Left lung (tissue), 14 donors: ENCODE data around the gene SUPV3L1. TPM values are rescaled to one million over a fixed set of nuclear protein-coding genes. Genes with fewer than 3 reads are reported as not detected.
"Not testable (repeated sequence)": the region's sequence is repeated elsewhere in the genome, so short reads cannot be mapped to it uniquely, and the experiment has no call there.

Experiments
- ATAC-seq: fragments of 200-7000 bp; cut with Tn5 transposase; one replicate; pipeline ENCODE4 v1.9.1; 2020; ENCODE audit warnings: moderate library complexity
- DNase-seq, 4 donors: peaks; one replicate each; pipeline ENCODE4 v3.0.0-alpha.2; 2013 to 2020
- H3K27ac ChIP-seq, 2 donors: fragments of 200-600 bp; sonication (generic) in 1 of 2; one replicate each; pipeline versions ENCODE4 v1.5.0 to v1.8.0; 2020 to 2021
- H3K27me3 ChIP-seq, 2 donors: fragments of 200-600 bp; sonication (generic) in 1 of 2; one replicate each; pipeline versions ENCODE4 v1.5.0 to v1.8.0; 2020 to 2021
- H3K36me3 ChIP-seq, 2 donors: fragments of 200-600 bp; sonication (generic) in 1 of 2; one replicate each; pipeline versions ENCODE4 v1.5.0 to v1.8.0; 2020 to 2021
- H3K4me1 ChIP-seq, 2 donors: fragments of 200-600 bp; one replicate each; pipeline ENCODE4 v1.8.0; 2021
- H3K4me3 ChIP-seq, 2 donors: fragments of 200-600 bp; sonication (generic) in 1 of 2; one replicate each; pipeline versions ENCODE4 v1.5.0 to v1.8.0; 2020 to 2021; ENCODE audit warnings: mild to moderate bottlenecking in 1 of 2
- H3K9me3 ChIP-seq, 2 donors: fragments of 200-600 bp; sonication (generic) in 1 of 2; one replicate each; pipeline versions ENCODE4 v1.5.0 to v1.8.0; 2020 to 2021
- CTCF ChIP-seq, 2 donors: fragments of 200-600 bp; sonication (generic) in 1 of 2; IDR thresholded peaks; one replicate each; pipeline versions ENCODE4 v1.5.0 to v1.8.0; 2021; ENCODE audit warnings: antibody characterized with exemption in 2 of 2
- intact Hi-C, 2 donors: fragments of 100-400 bp; cut with DNase I; formaldehyde crosslinking; loops; one replicate each; pipeline versions ENCODE4 v1.11.2 to v1.14.2; 2022
- long read RNA-seq, 12 donors: library from polyadenylated mRNA in 2 of 12; unstranded in 2 of 12; transcript quantifications; one replicate each; pipeline ENCODE4 v2.0.0 and lab custom pipeline, GENCODE V29; 2019 to 2026
- polyA plus RNA-seq, 6 donors: library from polyadenylated mRNA; unstranded; fragments of 120-200 nt; gene quantifications; one replicate each; pipeline ENCODE4 v1.2.1, GENCODE V29; 2013; ENCODE audit not compliant: insufficient read length in 6 of 6
- total RNA-seq, 2 donors: library from RNA; stranded (reverse); fragmentation: NEBNext Ultra II Directional; extraction: Animal tissue kit (Norgen Biotek cat#: 25700); gene quantifications; one replicate each; pipeline ENCODE4 v1.2.1, GENCODE V29; 2021
- donor health status: DM: no; HTN: yes; CAD: no.
- donor health status: DM: no; HTN: no; CAD: no.

The SUPV3L1 gene
- total RNA-seq (10 to 100 TPM; 15.8 to 22.3 TPM), polyA plus RNA-seq (10 to 100 TPM; 38.2 to 47.6 (median 41.6) TPM)
- long read RNA-seq, donor 1, transcript SUPV3L1-201 (15 exons, 2,484 nt): major isoform, 6 of 8 reads
- long read RNA-seq, donor 1, partial matches to known transcripts: 0 of 8 reads
- long read RNA-seq, donor 1, other reads (novel, unspliced or antisense): 0 of 8 reads
- long read RNA-seq, donor 2, partial matches to known transcripts: 0 of 4 reads
- long read RNA-seq, donor 2, other reads (novel, unspliced or antisense): 0 of 4 reads
- long read RNA-seq, donor 3, partial matches to known transcripts: 0 of 4 reads
- long read RNA-seq, donor 3, other reads (novel, unspliced or antisense): 0 of 4 reads
- long read RNA-seq, donor 4, transcript SUPV3L1-201 (15 exons, 2,484 nt): major isoform, 5 of 7 reads
- long read RNA-seq, donor 4, partial matches to known transcripts: 1 of 7 reads
- long read RNA-seq, donor 4, other reads (novel, unspliced or antisense): 1 of 7 reads
- long read RNA-seq, donor 5, partial matches to known transcripts: 0 of 2 reads
- long read RNA-seq, donor 5, other reads (novel, unspliced or antisense): 0 of 2 reads
- long read RNA-seq, donor 6, partial matches to known transcripts: 0 of 2 reads
- long read RNA-seq, donor 6, other reads (novel, unspliced or antisense): 0 of 2 reads
- long read RNA-seq, donor 7, partial matches to known transcripts: 0 of 1 reads
- long read RNA-seq, donor 7, other reads (novel, unspliced or antisense): 0 of 1 reads
- long read RNA-seq, donor 8, partial matches to known transcripts: 0 of 1 reads
- long read RNA-seq, donor 8, other reads (novel, unspliced or antisense): 0 of 1 reads
- long read RNA-seq, donor 9: 0 reads
- long read RNA-seq, donor 10, partial matches to known transcripts: 2 of 4 reads
- long read RNA-seq, donor 10, other reads (novel, unspliced or antisense): 1 of 4 reads
- long read RNA-seq, donor 11, partial matches to known transcripts: 0 of 5 reads
- long read RNA-seq, donor 11, other reads (novel, unspliced or antisense): 0 of 5 reads
- long read RNA-seq, donor 12, partial matches to known transcripts: 0 of 7 reads
- long read RNA-seq, donor 12, other reads (novel, unspliced or antisense): 0 of 7 reads

DNA sequence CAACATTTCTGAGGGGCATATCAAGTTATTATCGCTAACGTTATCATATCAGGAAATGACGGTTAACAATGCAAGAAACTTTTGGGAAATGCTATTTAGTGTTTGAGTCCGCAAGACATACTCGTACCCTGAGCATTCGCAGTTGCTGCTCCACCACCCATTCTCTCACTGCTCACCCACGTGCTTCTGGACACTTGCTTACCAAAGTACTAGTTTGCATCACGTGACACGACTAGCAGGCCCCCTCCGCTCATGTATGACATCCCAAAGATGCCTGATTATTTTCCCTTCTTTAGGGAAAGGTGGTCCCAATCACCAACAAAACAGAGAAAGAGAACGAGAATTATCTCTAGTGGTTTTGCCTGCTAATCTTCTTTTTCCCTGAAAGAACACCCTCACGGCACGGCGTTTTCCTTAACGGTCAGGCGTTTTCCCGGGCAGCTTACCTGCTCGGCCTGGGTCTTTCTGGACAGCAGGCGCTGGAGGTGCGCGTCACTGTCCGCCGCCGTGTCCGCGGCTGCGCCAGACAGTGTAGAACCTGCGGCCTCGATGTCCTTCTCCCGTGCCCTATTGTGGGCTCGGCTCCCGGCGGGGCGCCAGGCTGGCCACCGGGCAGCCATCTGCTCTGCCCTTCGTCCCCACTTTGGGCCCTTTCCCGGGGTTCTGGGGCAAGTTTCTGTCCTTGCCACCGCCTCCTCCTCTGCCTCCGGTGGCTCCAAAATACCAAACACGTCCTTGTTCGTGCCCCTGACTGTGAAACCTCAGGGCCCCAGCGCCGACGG, at the start of gene SUPV3L1:
SUPV3L1 (plus strand) TSS at position 492 of the 782 bp plus-strand sequence; CDS start at position 550, 58 bp downstream.
- intact Hi-C loops: no loop called here

DNA sequence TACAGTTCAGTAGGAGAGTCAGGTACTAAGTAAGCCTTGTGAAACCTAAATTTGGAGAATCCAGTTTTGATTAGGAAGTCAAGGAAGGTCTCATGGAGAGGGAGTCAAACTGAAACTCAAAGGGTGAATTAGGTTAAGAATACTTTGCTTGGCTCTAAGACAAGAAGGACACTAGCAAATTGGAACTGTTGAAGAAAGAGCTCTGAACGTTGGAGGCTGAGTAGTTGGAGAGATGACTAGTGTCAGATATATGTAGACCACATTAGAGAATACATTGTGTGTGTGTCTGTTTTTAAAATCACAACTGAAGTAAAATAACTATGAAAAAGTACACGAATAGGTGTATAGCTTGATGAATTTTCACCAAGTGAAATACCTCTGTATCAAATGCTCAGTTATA, 49.8 kb upstream of the SUPV3L1 start:
- peaks cover 0 to 49% of the 10 kb centered on the region in 2 donors for H3K4me1 ChIP-seq
- no peak overlapping the region for H3K4me3 ChIP-seq
- peaks cover 0 to 23% of the 10 kb centered on the region in 2 donors for H3K36me3 ChIP-seq
- no peaks in the 10 kb centered on the region for H3K27me3 ChIP-seq
- H3K27ac ChIP-seq: no peak overlapping the region
- no peaks in the 10 kb centered on the region for H3K9me3 ChIP-seq
- no peak for DNase-seq
- TF ChIP-seq CTCF (IDR thresholded peaks at IDR 0.05): no peak
- intact Hi-C loops: no loop called here
- no peak for ATAC-seq

More for the DNA sequence above, at the start of gene SUPV3L1:
- Histone ChIP-seq H3K4me1 (peaks cover 9 to 29% of the 10 kb centered on the region in 2 donors), H3K27ac (peak within 1 kb of the TSS; percentile 83 to 93), H3K9me3 (no peaks in the 10 kb centered on the region), H3K36me3 (peaks cover 0 to 9% of the 10 kb centered on the region in 2 donors), H3K4me3 (peak within 1 kb of the TSS; percentile 82 to 92), H3K27me3 (no peaks in the 10 kb centered on the region)
- no peak for TF ChIP-seq CTCF (IDR thresholded peaks at IDR 0.05)
- ATAC-seq (peak; percentile 98), DNase-seq (peak; percentile 93 to 96 (median 95))

DNA sequence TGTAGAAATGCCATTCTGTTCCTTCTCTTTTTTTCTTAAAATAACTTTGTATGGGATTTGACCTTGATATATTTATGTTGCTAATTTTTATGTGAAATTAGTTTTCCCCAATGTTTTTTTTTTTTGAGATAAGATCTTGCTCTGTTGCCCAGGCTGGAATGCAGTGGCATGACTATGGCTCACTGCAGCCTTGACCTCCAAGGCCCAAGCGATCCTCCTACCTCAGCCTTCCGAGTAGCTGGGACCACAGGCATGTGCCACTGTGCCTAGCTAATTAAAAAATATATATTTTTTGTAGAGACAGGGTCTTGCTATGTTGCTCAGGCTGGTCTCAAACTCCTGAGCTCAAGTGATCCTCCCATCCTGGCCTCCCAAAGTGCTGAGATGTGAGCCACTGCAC, 40.1 kb upstream of the SUPV3L1 start:
- no peaks in the 10 kb centered on the region for H3K27me3 ChIP-seq
- peaks cover 0 to 35% of the 10 kb centered on the region in 2 donors for H3K36me3 ChIP-seq
- no peak for TF ChIP-seq CTCF (IDR thresholded peaks at IDR 0.05)
- DNase-seq (no peak), ATAC-seq (no peak)
- H3K27ac ChIP-seq: no peak overlapping the region
- intact Hi-C loops: no loop called here
- peaks cover 0 to 11% of the 10 kb centered on the region in 2 donors for H3K4me1 ChIP-seq
- H3K9me3 ChIP-seq: no peaks in the 10 kb centered on the region
- no peak overlapping the region for H3K4me3 ChIP-seq

DNA sequence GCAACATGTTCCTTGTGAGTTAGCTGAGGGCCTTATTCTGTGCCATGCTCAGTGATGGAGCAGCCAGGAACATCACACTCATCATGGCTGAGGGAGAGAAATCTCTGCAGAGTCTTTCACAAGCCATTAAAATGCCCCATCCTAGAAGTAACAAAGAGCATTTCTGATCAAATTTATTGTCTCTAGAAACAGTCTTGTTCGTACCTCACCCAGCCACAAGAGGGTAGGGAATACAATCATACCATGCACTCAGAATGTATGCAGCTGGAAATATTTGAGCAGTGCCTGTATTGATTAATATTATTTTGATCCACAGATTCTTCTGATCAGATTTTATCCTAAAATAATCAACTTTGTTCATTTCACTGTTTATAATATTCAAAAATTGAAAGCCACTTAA, 38.7 kb upstream of the SUPV3L1 start:
- ATAC-seq (no peak), DNase-seq (no peak)
- Histone ChIP-seq H3K4me3 (no peak overlapping the region), H3K27me3 (no peaks in the 10 kb centered on the region), H3K27ac (no peak overlapping the region), H3K4me1 (peaks cover 0 to 11% of the 10 kb centered on the region in 2 donors), H3K36me3 (peaks cover 0 to 22% of the 10 kb centered on the region in 2 donors), H3K9me3 (no peaks in the 10 kb centered on the region)
- no peak for TF ChIP-seq CTCF (IDR thresholded peaks at IDR 0.05)
- intact Hi-C loops: no loop called here

- H3K4me3 ChIP-seq: not testable (repeated sequence)
Measured at GRCh38 chr10:69142074-69142473, 38.0 kb upstream of the SUPV3L1 start.

More at GRCh38 chr10:69142074-69142473, 38.0 kb upstream of the SUPV3L1 start:
- Histone ChIP-seq H3K4me1 (peaks cover 0 to 18% of the 10 kb centered on the region in 2 donors), H3K36me3 (peaks cover 0 to 14% of the 10 kb centered on the region in 2 donors)
- ATAC-seq, H3K9me3 ChIP-seq, intact Hi-C loops, H3K27ac ChIP-seq, H3K27me3 ChIP-seq, DNase-seq: not testable (repeated sequence)
